Endothelial cell of hepatic sinusoid (primary cell): ENCODE measurements around the gene SSPN.

Experiments
- in situ Hi-C: cut with HindIII; loops from 2 replicates; pipeline ENCODE4 v1.10.0; 2017; ENCODE audit warnings: low sequenced_read_pairs

The SSPN gene

GRCh38 chr12:26195250-26195640, at the start of gene SSPN:
Gene SSPN, plus strand, starts transcription at chr12:26195573. Its CDS starts 100 bp downstream, at chr12:26195673.
- in situ Hi-C loops: no loop called here

GRCh38 chr12:26148291-26148690, 47.1 kb upstream of the SSPN start:
- in situ Hi-C loops: no loop called here

- in situ Hi-C loops: no loop called here
Observed at GRCh38 chr12:26149968-26150500, 45.3 kb upstream of the SSPN start.

GRCh38 chr12:26150736-26151450, 44.5 kb upstream of the SSPN start:
- in situ Hi-C loops: no loop called here

- in situ Hi-C loops: no loop called here
Observed at GRCh38 chr12:26152507-26153102, 42.8 kb upstream of the SSPN start.

GRCh38 chr12:26153421-26154154, 41.8 kb upstream of the SSPN start:
- in situ Hi-C loops: no loop called here

- in situ Hi-C loops: no loop called here
Observed at GRCh38 chr12:26156201-26156871, 39.0 kb upstream of the SSPN start.

- in situ Hi-C loops: no loop called here
Observed at GRCh38 chr12:26157001-26157400, 38.4 kb upstream of the SSPN start.

GRCh38 chr12:26158078-26158764, 37.2 kb upstream of the SSPN start:
- in situ Hi-C loops: no loop called here

GRCh38 chr12:26162174-26162573, 33.2 kb upstream of the SSPN start:
- in situ Hi-C loops: no loop called here

GRCh38 chr12:26162905-26163304, 32.5 kb upstream of the SSPN start:
- in situ Hi-C loops: no loop called here

GRCh38 chr12:26164118-26164517, 31.3 kb upstream of the SSPN start:
- in situ Hi-C loops: no loop called here

- in situ Hi-C loops: no loop called here
Observed at GRCh38 chr12:26172013-26172412, 23.4 kb upstream of the SSPN start.

- in situ Hi-C loops: no loop called here
Observed at GRCh38 chr12:26172539-26172938, 22.8 kb upstream of the SSPN start.

- in situ Hi-C loops: no loop called here
Observed at GRCh38 chr12:26172946-26173552, 22.3 kb upstream of the SSPN start.

- in situ Hi-C loops: no loop called here
Observed at GRCh38 chr12:26176725-26177124, 18.6 kb upstream of the SSPN start.

- in situ Hi-C loops: no loop called here
Observed at GRCh38 chr12:26177283-26177682, 18.1 kb upstream of the SSPN start.

- in situ Hi-C loops: no loop called here
Observed at GRCh38 chr12:26179826-26180225, 15.5 kb upstream of the SSPN start.

GRCh38 chr12:26182377-26182776, 13.0 kb upstream of the SSPN start:
- in situ Hi-C loops: no loop called here
